SKM-1 treated with dmso at 0.1 percent for 144 hours (cell line): ENCODE results near the gene ZCCHC17.
A peak's percentile ranks its signal among the peaks of the same experiment; 100 is the strongest.

ENCODE experiments used
- DNase-seq: peaks from one replicate; lab custom pipeline; 2025; ENCODE audit not compliant: unreplicated experiment; lab: John Stamatoyannopoulos, UW

Gene ZCCHC17

GRCh38 chr1:31302709-31303441, 6.0 kb downstream of the ZCCHC17 start:
- no peak for DNase-seq

- DNase-seq = no peak
These were observed 9.4 kb downstream of the ZCCHC17 start for GRCh38 chr1:31306278-31306677.

GRCh38 chr1:31308036-31308435, 11.2 kb downstream of the ZCCHC17 start:
- no peak for DNase-seq

DNA sequence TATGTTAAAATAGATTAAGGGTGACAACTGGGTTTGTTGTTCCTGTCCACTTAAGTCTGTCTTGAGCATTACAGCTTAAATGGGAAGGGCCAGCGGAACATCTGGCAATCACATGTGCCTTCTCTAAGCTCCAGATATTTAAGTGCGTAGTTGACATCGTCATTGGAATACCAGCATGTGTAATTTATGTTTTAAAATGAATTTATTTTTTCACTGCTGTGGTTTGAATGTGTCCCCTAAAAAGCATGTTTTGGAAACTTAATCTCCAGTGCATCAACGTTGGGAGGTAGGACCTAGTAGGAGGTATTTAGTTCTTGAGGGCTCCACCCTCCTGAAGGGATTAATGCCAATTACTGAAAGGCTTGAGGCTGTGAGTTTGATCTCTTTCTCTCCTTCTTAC, 13.4 kb downstream of the ZCCHC17 start:
- DNase-seq = no peak

- no peak for DNase-seq
These were observed 19.1 kb downstream of the ZCCHC17 start for GRCh38 chr1:31315902-31316301.

DNA sequence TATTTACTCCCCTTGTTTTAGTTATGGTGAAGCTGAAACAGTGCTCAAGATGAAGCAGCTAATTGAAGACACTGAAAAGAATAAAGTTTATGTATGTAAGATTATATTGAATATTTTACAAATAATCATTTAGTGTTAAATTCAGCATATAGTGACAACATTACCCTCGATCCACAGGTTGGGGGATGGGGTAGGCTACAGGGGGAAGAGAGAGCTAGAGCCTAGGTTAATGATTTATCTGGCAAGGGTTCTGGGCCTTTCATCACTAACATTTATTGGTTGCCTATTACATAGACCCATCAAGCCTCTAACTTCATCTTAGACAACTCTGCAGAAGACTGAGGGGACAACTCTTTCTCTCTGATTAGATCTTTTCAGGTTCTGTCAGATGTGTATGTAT, 21.3 kb downstream of the ZCCHC17 start:
- no peak for DNase-seq

DNA sequence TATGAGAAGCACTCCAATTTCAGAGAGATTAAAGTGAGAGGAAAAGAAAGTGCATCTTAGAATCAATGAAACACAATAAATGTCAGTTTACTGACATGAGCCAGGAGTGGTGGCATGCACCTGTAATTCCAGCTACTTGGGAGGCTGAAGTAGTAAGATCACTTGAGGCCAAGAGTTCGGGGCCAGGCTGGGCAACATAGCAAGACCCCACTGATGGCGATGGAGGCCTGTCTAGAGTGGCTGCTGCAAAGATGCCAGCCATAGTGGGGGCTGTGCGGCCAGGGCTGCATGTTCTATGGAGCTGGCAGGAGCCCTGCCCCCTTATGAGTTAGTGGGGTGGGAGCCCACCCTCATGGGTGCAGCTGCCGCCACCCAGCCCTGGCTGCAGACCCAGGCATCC, 27.3 kb downstream of the ZCCHC17 start:
- no peak for DNase-seq

DNA sequence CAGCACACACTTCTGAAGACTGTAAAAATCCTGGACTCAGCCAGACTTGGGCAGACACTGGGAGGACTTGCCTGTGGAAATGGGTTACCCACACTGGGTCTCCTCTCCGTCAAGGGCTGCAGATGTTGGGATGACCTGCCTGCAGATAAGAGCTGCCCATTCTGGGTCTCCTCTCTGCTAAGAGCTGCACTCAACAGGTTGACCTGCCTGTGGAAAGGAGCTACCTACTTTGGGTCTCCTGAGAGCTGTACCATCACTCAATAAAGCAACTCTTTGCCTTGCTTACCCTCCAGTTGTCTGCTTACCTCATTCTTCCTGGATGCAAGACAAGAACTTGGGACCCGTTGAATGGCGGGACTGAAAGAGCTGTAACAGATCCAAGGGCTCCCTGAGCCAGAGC, 28.2 kb downstream of the ZCCHC17 start:
- DNase-seq = no peak

DNA sequence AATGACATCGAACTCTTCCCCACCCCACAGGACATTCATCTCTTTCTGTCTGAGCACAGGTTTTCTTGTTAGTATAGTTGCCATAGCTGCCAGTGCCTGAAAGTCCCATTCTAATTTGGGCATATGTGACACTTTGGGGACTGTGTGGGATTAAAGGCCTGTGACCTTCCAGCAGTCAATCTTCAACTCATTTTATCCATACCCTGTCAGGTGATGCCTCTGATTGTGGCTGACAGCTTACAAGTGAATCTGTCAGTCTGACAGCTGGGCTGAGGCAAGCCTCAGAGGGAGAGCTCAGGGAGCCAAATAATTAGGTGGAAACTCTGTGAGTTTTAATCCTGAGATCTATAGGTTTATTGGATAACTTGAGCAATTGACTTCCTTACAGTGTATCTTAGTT, 29.6 kb downstream of the ZCCHC17 start:
- DNase-seq = no peak

GRCh38 chr1:31327381-31327780, 30.5 kb downstream of the ZCCHC17 start:
- no peak for DNase-seq

GRCh38 chr1:31335007-31335406, 38.2 kb downstream of the ZCCHC17 start:
- peak; percentile 21 for DNase-seq

DNA sequence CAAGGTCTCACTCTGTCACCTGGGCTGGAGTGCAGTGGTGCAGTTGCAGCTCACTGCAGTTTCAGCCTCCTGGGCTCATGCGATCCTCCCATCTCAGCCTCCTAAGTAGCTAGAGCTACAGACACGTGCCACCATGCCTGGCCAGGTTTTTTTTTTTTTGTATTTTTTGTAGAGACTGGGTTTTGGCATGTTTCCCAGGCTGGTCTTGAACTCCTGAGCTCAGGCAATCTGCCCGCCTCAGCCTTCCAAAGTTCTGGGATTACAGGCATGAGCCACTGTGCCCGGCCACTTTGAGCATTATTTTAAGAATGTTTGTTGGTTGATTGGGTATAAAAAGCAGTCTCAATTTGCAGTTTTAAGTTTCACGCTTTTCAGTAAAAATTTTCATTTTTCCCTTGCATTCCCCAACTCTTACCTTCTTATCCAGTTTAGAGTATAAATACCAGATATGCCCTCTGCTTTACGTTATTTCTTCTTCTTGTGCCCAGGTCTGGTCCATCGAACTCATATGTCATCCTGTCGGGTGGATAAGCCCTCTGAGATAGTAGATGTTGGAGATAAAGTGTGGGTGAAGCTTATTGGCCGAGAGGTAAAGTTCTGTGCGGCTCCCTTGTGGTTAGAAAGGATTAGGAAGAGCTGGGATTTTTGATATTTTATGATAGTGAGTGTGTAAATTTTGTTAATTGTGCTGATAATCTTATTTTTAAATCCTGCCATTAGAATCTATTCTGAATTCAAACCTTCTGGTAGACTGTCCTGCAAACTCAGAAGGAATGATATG, 40.0 kb downstream of the ZCCHC17 start:
- DNase-seq = no peak

GRCh38 chr1:31344503-31344902, 47.7 kb downstream of the ZCCHC17 start:
- no peak for DNase-seq

DNA sequence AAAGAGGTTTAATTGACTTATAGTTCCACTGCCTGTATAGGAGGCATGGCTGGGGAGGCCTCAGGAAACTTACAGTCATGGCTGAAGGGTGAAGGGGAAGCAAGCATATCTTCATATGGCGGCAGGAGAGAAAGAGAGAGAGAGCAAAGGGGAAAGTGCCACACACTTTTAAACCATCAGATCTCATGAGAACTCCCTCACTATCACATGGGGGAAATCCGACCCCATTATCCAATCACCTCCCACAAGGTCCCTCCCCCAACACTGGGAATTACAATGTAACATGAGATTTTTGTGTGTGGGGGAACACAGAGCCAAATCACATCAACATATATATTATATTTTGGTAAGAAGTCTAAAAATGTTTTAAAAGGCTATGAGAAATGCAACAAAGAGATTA, 48.8 kb downstream of the ZCCHC17 start:
- no peak for DNase-seq

GRCh38 chr1:31346785-31347184, 50.0 kb downstream of the ZCCHC17 start:
- DNase-seq = no peak

DNA sequence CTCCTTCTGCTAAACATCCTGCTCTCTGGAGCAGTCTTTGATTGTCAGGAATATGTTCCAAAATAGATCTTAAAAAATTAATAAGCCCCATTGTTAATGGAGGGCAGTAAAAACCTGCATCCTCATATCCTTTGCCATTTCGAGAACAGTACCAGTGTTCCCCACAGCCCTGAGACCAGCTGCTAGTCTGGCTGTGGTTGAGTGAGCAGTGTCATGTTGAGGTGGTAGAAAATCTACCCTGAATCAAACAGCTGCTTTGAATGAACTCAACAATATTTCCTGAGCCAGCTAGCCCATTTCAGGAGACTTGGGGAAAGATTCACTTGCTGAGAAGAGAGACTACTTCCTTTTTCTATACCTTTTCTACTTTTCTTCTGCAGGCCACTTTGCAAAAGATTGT, 51.6 kb downstream of the ZCCHC17 start:
- no peak for DNase-seq

- no peak for DNase-seq
These were observed 57.5 kb downstream of the ZCCHC17 start for GRCh38 chr1:31354283-31354682.

DNA sequence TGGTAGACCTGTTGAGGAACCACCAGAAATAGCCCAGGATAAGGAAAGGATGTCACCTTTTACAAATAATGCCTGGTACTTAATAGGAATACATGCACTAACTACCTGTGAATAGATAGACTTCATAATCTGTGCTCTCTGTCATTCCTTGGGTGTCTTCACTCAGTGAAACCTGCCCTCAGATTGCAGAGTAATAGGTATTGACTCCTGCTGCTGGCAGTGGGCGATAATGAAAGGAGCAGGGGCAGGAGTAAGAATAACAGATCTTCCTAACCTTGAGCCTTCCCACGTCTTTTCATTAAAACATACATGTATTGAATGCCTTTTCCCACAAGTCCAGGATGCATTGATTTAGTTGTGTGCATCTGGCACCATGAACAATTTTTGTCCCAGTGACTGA, 59.6 kb downstream of the ZCCHC17 start:
- no peak for DNase-seq

DNA sequence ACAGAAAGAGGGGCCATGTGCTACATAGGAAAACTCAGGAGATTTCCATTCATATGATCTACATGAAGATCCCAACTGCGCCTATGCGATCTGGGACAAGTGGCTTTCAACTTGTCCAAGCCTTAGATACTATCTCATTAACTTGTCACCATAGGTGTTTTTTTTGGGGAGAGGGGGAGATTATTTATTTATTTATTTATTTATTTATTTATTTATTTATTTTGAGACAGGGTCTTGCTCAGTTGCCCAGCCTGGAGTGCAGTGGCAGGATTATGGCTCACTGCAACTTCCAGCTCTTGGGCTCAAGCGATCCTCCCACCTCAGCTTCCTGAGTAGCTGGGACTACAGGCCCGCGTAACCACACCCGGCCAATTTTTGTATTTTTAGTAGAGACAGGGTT, 64.8 kb downstream of the ZCCHC17 start:
- no peak for DNase-seq

DNA sequence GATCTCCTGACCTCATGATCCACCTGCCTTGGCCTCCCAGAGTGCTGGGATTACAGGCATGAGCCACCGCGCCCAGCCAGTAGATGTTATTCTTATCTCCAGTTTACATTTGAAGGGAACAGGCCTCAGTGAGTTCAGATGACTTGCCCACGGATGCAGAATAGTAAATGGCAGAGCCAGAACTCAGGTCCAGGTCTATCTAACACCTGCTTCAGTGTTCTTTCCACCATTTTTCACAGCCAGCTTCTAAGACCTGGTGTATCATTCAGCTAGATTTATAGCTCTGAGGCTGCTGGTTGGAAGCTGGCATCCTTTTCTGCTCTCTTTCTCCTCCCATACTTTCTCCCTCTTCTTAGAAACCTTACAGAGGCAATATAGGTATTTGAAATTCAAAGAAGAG, 65.2 kb downstream of the ZCCHC17 start:
- no peak for DNase-seq

DNA sequence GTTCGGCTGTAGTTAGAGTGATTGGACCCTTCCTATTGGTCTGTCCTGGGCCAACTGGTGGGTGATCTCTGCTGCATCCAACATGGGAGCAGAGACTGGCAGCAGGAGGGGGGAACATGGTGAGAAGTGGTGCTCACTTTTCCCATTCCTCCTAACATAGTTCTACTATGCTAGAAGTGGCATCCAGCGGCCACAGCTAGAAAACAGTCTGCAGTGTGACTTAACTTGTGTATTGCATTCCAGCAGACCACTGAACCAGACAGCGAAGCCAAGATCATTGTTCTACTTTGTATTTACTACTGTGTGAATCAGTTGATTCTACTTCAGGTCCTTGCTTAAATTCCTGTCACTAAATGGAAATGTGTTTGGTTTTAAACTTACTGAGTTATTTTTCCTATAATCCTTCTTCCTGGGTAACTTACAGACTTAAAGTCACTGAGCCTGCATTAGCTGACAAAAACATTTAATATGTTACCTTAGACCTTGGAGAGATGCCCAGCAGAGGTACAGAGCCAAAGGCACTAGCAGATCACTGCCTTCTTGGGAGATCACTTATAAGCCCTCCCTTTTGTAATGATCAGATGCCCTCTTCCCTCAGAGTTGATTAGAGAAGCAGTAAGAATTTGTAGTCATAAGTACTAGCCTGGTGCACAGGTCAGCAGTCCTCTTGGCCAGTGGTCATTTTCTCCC, 67.9 kb downstream of the ZCCHC17 start:
- DNase-seq = no peak

DNA sequence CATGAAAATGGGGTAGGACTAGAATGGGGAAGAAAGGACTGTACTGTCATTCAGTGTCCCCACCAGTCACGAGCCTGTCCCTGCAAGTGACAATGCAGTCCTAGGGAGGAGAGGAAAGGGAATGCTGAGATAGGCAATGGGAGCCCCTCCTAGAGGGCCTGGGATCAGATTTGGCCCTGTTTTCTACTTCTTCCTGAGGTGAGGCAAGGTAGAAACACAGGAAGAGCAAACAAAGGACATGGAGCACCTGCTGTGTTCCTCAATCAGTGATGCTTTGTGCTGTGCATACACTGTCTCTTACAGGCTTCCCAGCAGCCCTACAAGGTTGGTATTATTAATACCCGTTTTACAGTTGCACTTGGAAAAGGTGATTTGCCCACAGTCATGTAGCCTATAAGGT, 70.0 kb downstream of the ZCCHC17 start:
- no peak for DNase-seq
